ENCODE measurements around the gene CAMK1G. TPM values are rescaled to one million over a fixed set of nuclear protein-coding genes. Genes with fewer than 3 reads are reported as not detected.

The CAMK1G gene
- total RNA-seq, 1 donor from 2014 or later, result 0.12 TPM

- DNase-seq (ENCODE audit: low spot score), result no peak
Measured at GRCh38 chr1:209662879-209663327, 79.4 kb downstream of the CAMK1G start.

Other genes starting within 250 kb of the CAMK1G start
- gene LAMB3, start 68.7 kb downstream of the CAMK1G start, total RNA-seq, result 7.6 TPM
- gene G0S2, start 91.7 kb downstream of the CAMK1G start, total RNA-seq, result 4.6 TPM
- 5.7 TPM for gene HSD11B1, start 121.1 kb downstream of the CAMK1G start, total RNA-seq
- 8.9 TPM for gene TRAF3IP3, start 172.3 kb downstream of the CAMK1G start, total RNA-seq
- gene C1orf74, start 200.8 kb downstream of the CAMK1G start, total RNA-seq, result 1.8 TPM
- gene IRF6, start 222.4 kb downstream of the CAMK1G start, total RNA-seq, result 104 TPM
- gene UTP25, start 244.3 kb downstream of the CAMK1G start, total RNA-seq, result 5.0 TPM